CD1c-positive myeloid dendritic cell (primary cell): ENCODE data around the gene SULT1A1.
"Not testable (repeated sequence)": the region's sequence is repeated elsewhere in the genome, so short reads cannot be mapped to it uniquely, and the experiment has no call there.

ENCODE experiments used
- DNase-seq: peaks from one replicate; pipeline ENCODE4 v3.0.0-alpha.2; 2016; ENCODE audit errors: extremely low spot score

Gene SULT1A1

GRCh38 chr16:28608867-28609596, 812 bp downstream of the SULT1A1 start:
- DNase-seq: not testable (repeated sequence)

GRCh38 chr16:28608496-28608808, 1.4 kb downstream of the SULT1A1 start:
- not testable (repeated sequence) for DNase-seq

- not testable (repeated sequence) for DNase-seq
These were observed 2.0 kb downstream of the SULT1A1 start for GRCh38 chr16:28607681-28608495.

GRCh38 chr16:28607116-28607623, 2.7 kb downstream of the SULT1A1 start:
- DNase-seq: no peak

- DNase-seq: no peak
These were observed 3.3 kb downstream of the SULT1A1 start for GRCh38 chr16:28606291-28607115.

GRCh38 chr16:28604186-28604565, 5.7 kb downstream of the SULT1A1 start:
- no peak for DNase-seq

- DNase-seq: no peak
These were observed 6.3 kb downstream of the SULT1A1 start for GRCh38 chr16:28603381-28604185.

- no peak for DNase-seq
These were observed 7.3 kb downstream of the SULT1A1 start for GRCh38 chr16:28602529-28602928.

GRCh38 chr16:28602062-28602461, 7.8 kb downstream of the SULT1A1 start:
- DNase-seq: not testable (repeated sequence)

GRCh38 chr16:28601589-28601988, 8.3 kb downstream of the SULT1A1 start:
- DNase-seq: not testable (repeated sequence)

GRCh38 chr16:28600965-28601364, 8.9 kb downstream of the SULT1A1 start:
- DNase-seq: not testable (repeated sequence)

GRCh38 chr16:28599377-28600285, 10.2 kb downstream of the SULT1A1 start:
- DNase-seq: not testable (repeated sequence)

- no peak for DNase-seq
These were observed 12.1 kb downstream of the SULT1A1 start for GRCh38 chr16:28597692-28598261.

- no peak for DNase-seq
These were observed 12.8 kb downstream of the SULT1A1 start, which contains the start of gene SULT1A2 for GRCh38 chr16:28596840-28597691. Gene SULT1A2, minus strand, starts transcription at chr16:28597050. Its CDS starts 1,120 bp downstream, at chr16:28595930.

GRCh38 chr16:28596115-28596630, 13.7 kb downstream of the SULT1A1 start:
- DNase-seq: no peak

GRCh38 chr16:28595451-28595850, 14.4 kb downstream of the SULT1A1 start:
- DNase-seq: not testable (repeated sequence)

GRCh38 chr16:28592979-28593553, 16.8 kb downstream of the SULT1A1 start:
- DNase-seq: no peak

- no peak for DNase-seq
These were observed 17.3 kb downstream of the SULT1A1 start for GRCh38 chr16:28592511-28592910.
